Tibial nerve (tissue), 3 donors: Measurements from ENCODE around the gene CCIN.

Experiments
- CTCF ChIP-seq, 5 experiments: fragments of 200-600 bp in 3 of 5; fragments of 450-650 bp in 2 of 5; sonication (generic) in 3 of 5; IDR thresholded peaks; one replicate each; pipeline ENCODE4 v1.5.1; 2016 to 2019; ENCODE audit warnings: antibody characterized with exemption in 5 of 5, mild to moderate bottlenecking in 3 of 5, moderate library complexity in 2 of 5
- POLR2A ChIP-seq, 2 donors: fragments of 450-650 bp; IDR thresholded peaks; one replicate each; pipeline ENCODE4 v1.6.1; 2017; ENCODE audit warnings: antibody characterized with exemption in 2 of 2, mild to moderate bottlenecking in 2 of 2, moderate library complexity in 2 of 2

GRCh38 chr9:36158122-36158521, 11.1 kb upstream of the CCIN start:
- TF ChIP-seq CTCF (IDR thresholded peaks at IDR 0.05), result no peak
- TF ChIP-seq POLR2A (IDR thresholded peaks at IDR 0.05), result no peak
